ENCODE results near the gene SEMA3C. TPM values are rescaled to one million over a fixed set of nuclear protein-coding genes. Genes with fewer than 3 reads are reported as not detected.

Gene SEMA3C
- total RNA-seq, 1 donor from 2014 or later: 34.8 TPM

DNA sequence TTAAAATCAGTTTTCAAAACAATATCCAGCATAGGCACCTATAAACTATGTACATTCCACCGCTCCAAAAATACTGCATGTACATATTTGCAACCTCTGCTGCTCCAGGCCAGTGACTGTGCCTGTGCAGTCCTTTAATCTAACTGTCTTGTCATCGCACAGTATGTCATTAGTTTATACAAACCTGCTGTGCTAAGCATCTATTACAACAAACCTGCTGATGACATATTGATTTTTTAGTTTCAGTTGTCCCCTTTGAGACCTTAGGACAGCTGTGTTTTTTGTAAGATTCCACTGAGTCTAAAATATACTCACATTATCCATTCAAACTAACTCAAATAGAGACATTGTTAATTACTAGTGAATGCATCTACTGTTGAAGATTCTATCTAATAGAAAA lies 33.1 kb downstream of the SEMA3C start:
- TF ChIP-seq, protein P1, sequence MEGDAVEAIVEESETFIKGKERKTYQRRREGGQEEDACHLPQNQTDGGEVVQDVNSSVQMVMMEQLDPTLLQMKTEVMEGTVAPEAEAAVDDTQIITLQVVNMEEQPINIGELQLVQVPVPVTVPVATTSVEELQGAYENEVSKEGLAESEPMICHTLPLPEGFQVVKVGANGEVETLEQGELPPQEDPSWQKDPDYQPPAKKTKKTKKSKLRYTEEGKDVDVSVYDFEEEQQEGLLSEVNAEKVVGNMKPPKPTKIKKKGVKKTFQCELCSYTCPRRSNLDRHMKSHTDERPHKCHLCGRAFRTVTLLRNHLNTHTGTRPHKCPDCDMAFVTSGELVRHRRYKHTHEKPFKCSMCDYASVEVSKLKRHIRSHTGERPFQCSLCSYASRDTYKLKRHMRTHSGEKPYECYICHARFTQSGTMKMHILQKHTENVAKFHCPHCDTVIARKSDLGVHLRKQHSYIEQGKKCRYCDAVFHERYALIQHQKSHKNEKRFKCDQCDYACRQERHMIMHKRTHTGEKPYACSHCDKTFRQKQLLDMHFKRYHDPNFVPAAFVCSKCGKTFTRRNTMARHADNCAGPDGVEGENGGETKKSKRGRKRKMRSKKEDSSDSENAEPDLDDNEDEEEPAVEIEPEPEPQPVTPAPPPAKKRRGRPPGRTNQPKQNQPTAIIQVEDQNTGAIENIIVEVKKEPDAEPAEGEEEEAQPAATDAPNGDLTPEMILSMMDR (IDR thresholded peaks at IDR 0.05): no peak
- Histone ChIP-seq H3K4me1 (peaks cover 5% of the 10 kb centered on the region), H3K27me3 (ENCODE audit: low read depth) (no peaks in the 10 kb centered on the region), H3K36me3 (no peaks in the 10 kb centered on the region), H3K27ac (no peak overlapping the region), H3K9me3 (no peaks in the 10 kb centered on the region), H3K4me3 (no peak overlapping the region)
- DNase-seq (no peak), ATAC-seq (no peak)
- intact Hi-C loops (cut with DNase I): no loop called here

GRCh38 chr7:80884511-80885195 lies 34.2 kb downstream of the SEMA3C start:
- Histone ChIP-seq H3K4me3 (no peak overlapping the region), H3K27ac (no peak overlapping the region), H3K27me3 (ENCODE audit: low read depth) (no peaks in the 10 kb centered on the region), H3K4me1 (peaks cover 5% of the 10 kb centered on the region), H3K9me3 (no peaks in the 10 kb centered on the region), H3K36me3 (no peaks in the 10 kb centered on the region)
- intact Hi-C loops (cut with DNase I): no loop called here
- DNase-seq (no peak), ATAC-seq (no peak)
- TF ChIP-seq, protein P1 (IDR thresholded peaks at IDR 0.05): no peak

GRCh38 chr7:80883154-80884025 lies 35.5 kb downstream of the SEMA3C start:
- DNase-seq (no peak), ATAC-seq (peak; percentile 82 to 88)
- Histone ChIP-seq H3K4me3 (no peak overlapping the region), H3K27me3 (ENCODE audit: low read depth) (no peaks in the 10 kb centered on the region), H3K27ac (peak overlapping the region; percentile 55), H3K4me1 (peaks cover 5% of the 10 kb centered on the region), H3K36me3 (no peaks in the 10 kb centered on the region), H3K9me3 (no peaks in the 10 kb centered on the region)
- intact Hi-C loops (cut with DNase I): no loop called here
- TF ChIP-seq, protein P1 (IDR thresholded peaks at IDR 0.05): no peak

GRCh38 chr7:80882213-80882801 lies 36.5 kb downstream of the SEMA3C start:
- ATAC-seq: no peak
- TF ChIP-seq, protein P1 (IDR thresholded peaks at IDR 0.05): no peak
- Histone ChIP-seq H3K4me3 (no peak overlapping the region), H3K9me3 (no peaks in the 10 kb centered on the region), H3K36me3 (no peaks in the 10 kb centered on the region), H3K4me1 (peaks cover 5% of the 10 kb centered on the region), H3K27ac (no peak overlapping the region), H3K27me3 (ENCODE audit: low read depth) (no peaks in the 10 kb centered on the region)
- intact Hi-C loops (cut with DNase I): no loop called here
- DNase-seq: no peak

DNA sequence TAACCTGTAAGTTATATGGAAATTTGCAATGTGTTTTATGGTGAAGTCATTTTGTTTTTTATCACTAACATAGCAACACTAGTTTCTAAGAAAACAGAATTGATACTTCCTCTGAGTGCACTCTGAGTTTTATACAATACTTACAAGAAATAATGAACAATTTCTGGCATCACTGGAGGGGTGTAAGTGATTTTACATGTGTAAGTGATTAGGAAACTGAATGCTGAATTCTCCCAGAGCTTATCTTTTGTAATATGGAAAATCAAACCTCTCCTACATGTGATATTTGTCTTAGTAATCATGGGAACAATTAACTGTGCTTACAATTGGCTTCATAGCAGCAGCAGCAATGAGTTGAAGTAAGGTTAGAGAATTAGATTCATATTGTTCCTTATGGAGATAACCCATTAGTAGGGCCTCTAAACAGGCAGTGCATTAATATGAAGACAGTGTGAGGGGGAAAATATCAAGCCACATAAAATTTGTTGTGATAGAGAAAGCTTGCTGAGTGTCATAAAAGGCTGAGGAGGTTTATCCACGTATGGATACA lies 37.4 kb downstream of the SEMA3C start:
- TF ChIP-seq, protein P1 (IDR thresholded peaks at IDR 0.05): no peak
- Histone ChIP-seq H3K4me3 (no peak overlapping the region), H3K27ac (no peak overlapping the region), H3K36me3 (no peaks in the 10 kb centered on the region), H3K27me3 (ENCODE audit: low read depth) (no peaks in the 10 kb centered on the region), H3K4me1 (peaks cover 5% of the 10 kb centered on the region), H3K9me3 (no peaks in the 10 kb centered on the region)
- ATAC-seq (no peak), DNase-seq (no peak)
- intact Hi-C loops (cut with DNase I): no loop called here

Measured in lower lobe of right lung (tissue), 2 donors.